Putamen (tissue), 1 donor: ENCODE measurements around the gene NIPAL1.
A peak's percentile ranks its signal among the peaks of the same experiment; 100 is the strongest.
"Not testable (repeated sequence)": the region's sequence is repeated elsewhere in the genome, so short reads cannot be mapped to it uniquely, and the experiment has no call there.

ENCODE experiments used
- DNase-seq: peaks from one replicate; pipeline ENCODE4 v3.0.0-alpha.2; 2016; ENCODE audit warnings: low spot score

Gene NIPAL1

GRCh38 chr4:48016141-48017107, at the start of gene NIPAL1, which contains the start of gene CNGA1:
Gene NIPAL1, plus strand, starts transcription at chr4:48016772. Its CDS starts 68 bp downstream, at chr4:48016840.
Gene CNGA1, minus strand, starts transcription at chr4:48016681. Its CDS starts 63,992 bp downstream, at chr4:47952689.
- DNase-seq = peak; percentile 47

GRCh38 chr4:47968847-47969246, 47.7 kb upstream of the NIPAL1 start:
- DNase-seq = no peak

GRCh38 chr4:47972181-47972580, 44.4 kb upstream of the NIPAL1 start:
- peak; percentile 12 for DNase-seq

- DNase-seq = no peak
Observed at GRCh38 chr4:47972721-47973120, 43.9 kb upstream of the NIPAL1 start.

- DNase-seq = no peak
Observed at GRCh38 chr4:47974566-47974965, 42.0 kb upstream of the NIPAL1 start.

GRCh38 chr4:47990145-47990544, 26.4 kb upstream of the NIPAL1 start:
- no peak for DNase-seq

GRCh38 chr4:47992475-47992874, 24.1 kb upstream of the NIPAL1 start:
- not testable (repeated sequence) for DNase-seq

GRCh38 chr4:47996021-47996420, 20.6 kb upstream of the NIPAL1 start:
- DNase-seq = no peak

- no peak for DNase-seq
Observed at GRCh38 chr4:48002267-48002666, 14.3 kb upstream of the NIPAL1 start.

- not testable (repeated sequence) for DNase-seq
Observed at GRCh38 chr4:48003568-48003967, 13.0 kb upstream of the NIPAL1 start.

- no peak for DNase-seq
Observed at GRCh38 chr4:48005781-48006180, 10.8 kb upstream of the NIPAL1 start.

GRCh38 chr4:48008021-48008596, 8.5 kb upstream of the NIPAL1 start:
- DNase-seq = no peak

- DNase-seq = not testable (repeated sequence)
Observed at GRCh38 chr4:48010906-48011305, 5.7 kb upstream of the NIPAL1 start.

GRCh38 chr4:48011722-48012121, 4.8 kb upstream of the NIPAL1 start:
- no peak for DNase-seq

GRCh38 chr4:48012824-48013223, 3.7 kb upstream of the NIPAL1 start:
- no peak for DNase-seq

GRCh38 chr4:48015216-48015615, 1.4 kb upstream of the NIPAL1 start:
- DNase-seq = no peak

- no peak for DNase-seq
Observed at GRCh38 chr4:48015678-48016077, 894 bp upstream of the NIPAL1 start.

- DNase-seq = no peak
Observed at GRCh38 chr4:48017108-48017571, 568 bp downstream of the NIPAL1 start.

GRCh38 chr4:48018112-48018511, 1.5 kb downstream of the NIPAL1 start:
- DNase-seq = no peak

- no peak for DNase-seq
Observed at GRCh38 chr4:48021100-48021499, 4.5 kb downstream of the NIPAL1 start.

- no peak for DNase-seq
Observed at GRCh38 chr4:48022192-48022799, 5.7 kb downstream of the NIPAL1 start.

- DNase-seq = no peak
Observed at GRCh38 chr4:48024522-48024921, 8.0 kb downstream of the NIPAL1 start.

- DNase-seq = no peak
Observed at GRCh38 chr4:48025005-48025404, 8.4 kb downstream of the NIPAL1 start.
